ENCODE results near the gene MYL5. TPM values are rescaled to one million over a fixed set of nuclear protein-coding genes. Genes with fewer than 3 reads are reported as not detected.

MYL5 gene
- total RNA-seq, 1 donor from 2014 or later = 22.6 TPM

- H3K36me3 Mint-ChIP-seq (ENCODE audit: insufficient read depth) = no peaks in the 10 kb centered on the region
- H3K27ac Mint-ChIP-seq = no peak overlapping the region
- no peak for DNase-seq (ENCODE audit: low spot score, unreplicated experiment)
- TF ChIP-seq, protein P1, sequence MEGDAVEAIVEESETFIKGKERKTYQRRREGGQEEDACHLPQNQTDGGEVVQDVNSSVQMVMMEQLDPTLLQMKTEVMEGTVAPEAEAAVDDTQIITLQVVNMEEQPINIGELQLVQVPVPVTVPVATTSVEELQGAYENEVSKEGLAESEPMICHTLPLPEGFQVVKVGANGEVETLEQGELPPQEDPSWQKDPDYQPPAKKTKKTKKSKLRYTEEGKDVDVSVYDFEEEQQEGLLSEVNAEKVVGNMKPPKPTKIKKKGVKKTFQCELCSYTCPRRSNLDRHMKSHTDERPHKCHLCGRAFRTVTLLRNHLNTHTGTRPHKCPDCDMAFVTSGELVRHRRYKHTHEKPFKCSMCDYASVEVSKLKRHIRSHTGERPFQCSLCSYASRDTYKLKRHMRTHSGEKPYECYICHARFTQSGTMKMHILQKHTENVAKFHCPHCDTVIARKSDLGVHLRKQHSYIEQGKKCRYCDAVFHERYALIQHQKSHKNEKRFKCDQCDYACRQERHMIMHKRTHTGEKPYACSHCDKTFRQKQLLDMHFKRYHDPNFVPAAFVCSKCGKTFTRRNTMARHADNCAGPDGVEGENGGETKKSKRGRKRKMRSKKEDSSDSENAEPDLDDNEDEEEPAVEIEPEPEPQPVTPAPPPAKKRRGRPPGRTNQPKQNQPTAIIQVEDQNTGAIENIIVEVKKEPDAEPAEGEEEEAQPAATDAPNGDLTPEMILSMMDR (IDR thresholded peaks at IDR 0.05; ENCODE audit: unreplicated experiment) = no peak
- H3K4me3 Mint-ChIP-seq (ENCODE audit: low read depth) = no peak overlapping the region
- H3K4me1 Mint-ChIP-seq (ENCODE audit: low read depth) = peaks cover under 1% of the 10 kb centered on the region
- H3K27me3 Mint-ChIP-seq = no peaks in the 10 kb centered on the region
- H3K9me3 Mint-ChIP-seq (ENCODE audit: low read depth) = no peaks in the 10 kb centered on the region
Measured at GRCh38 chr4:678331-679103, 4.2 kb downstream of the MYL5 start.

DNA sequence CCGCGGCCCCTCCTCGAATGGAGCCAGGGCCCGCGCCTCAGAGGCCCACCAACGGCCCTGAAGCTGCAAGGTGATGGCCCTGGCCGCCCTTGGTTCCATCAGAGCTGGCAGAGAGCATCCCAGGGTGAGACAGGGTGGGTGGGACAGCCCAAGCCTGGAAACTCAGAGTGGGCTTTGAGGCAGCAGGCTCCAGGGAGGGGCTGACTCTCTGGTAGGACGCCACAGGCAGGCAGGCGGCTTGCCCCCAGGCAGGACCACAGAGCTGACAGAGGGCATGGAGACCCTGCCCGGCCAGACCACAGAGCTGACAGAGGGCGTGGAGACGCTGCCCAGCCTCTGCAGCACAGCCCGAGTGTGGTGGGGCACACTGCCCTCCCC is 4.8 kb downstream of the MYL5 start:
- TF ChIP-seq, protein P1 (IDR thresholded peaks at IDR 0.05; ENCODE audit: unreplicated experiment) = no peak
- no peaks in the 10 kb centered on the region for H3K4me1 Mint-ChIP-seq (ENCODE audit: low read depth)
- no peaks in the 10 kb centered on the region for H3K27me3 Mint-ChIP-seq
- no peak overlapping the region for H3K27ac Mint-ChIP-seq
- no peaks in the 10 kb centered on the region for H3K9me3 Mint-ChIP-seq (ENCODE audit: low read depth)
- no peaks in the 10 kb centered on the region for H3K36me3 Mint-ChIP-seq (ENCODE audit: insufficient read depth)
- DNase-seq (ENCODE audit: low spot score, unreplicated experiment) = no peak
- H3K4me3 Mint-ChIP-seq (ENCODE audit: low read depth) = no peak overlapping the region

DNA sequence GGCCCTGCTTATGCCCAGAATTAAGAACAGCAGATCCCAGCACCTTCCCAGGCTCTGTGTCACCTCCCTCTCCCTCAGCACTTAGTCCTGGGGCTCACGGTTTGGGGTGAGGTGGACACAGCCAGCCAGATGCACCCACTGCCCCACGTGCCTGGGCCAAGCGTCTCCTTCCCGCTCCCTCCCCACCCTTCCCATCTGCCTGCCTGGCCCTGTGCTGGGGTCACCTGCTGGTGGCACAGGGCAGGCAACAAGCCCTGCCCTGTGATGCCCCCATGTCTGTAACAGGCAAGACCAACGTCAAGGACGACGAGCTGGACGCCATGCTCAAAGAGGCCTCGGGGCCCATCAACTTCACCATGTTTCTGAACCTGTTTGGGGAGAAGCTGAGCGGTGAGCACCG is 5.3 kb downstream of the MYL5 start:
- TF ChIP-seq, protein P1 (IDR thresholded peaks at IDR 0.05; ENCODE audit: unreplicated experiment) = no peak

DNA sequence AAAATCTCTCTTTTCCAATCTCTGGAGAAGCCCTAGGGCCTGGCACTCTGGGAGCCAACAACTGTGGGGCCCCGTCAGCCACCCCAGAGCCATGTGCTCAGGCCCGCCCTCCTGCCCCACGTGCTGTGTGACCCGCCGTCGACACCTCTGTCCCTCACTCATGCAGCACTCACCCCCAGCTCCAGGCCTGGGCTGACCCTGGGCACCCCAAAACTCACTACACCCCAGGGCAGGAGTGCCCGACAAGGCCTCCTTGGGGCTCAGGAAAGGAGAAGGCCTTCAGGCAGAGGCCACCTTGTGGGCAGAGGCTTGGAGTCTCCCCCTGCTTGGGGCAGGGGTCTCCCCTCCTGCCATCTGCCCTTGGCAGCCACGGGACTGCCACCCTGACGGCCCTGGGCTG is 5.7 kb downstream of the MYL5 start:
- TF ChIP-seq, protein P1 (IDR thresholded peaks at IDR 0.05; ENCODE audit: unreplicated experiment) = no peak
- Mint-ChIP-seq H3K27me3 (no peaks in the 10 kb centered on the region), H3K36me3 (ENCODE audit: insufficient read depth) (no peaks in the 10 kb centered on the region), H3K4me1 (ENCODE audit: low read depth) (no peaks in the 10 kb centered on the region), H3K9me3 (ENCODE audit: low read depth) (no peaks in the 10 kb centered on the region), H3K27ac (no peak overlapping the region), H3K4me3 (ENCODE audit: low read depth) (peak overlapping the region; percentile 47)
- no peak for DNase-seq (ENCODE audit: low spot score, unreplicated experiment)

More for the DNA sequence above, 5.3 kb downstream of the MYL5 start:
- H3K4me1 Mint-ChIP-seq (ENCODE audit: low read depth) = no peaks in the 10 kb centered on the region
- no peaks in the 10 kb centered on the region for H3K27me3 Mint-ChIP-seq
- no peaks in the 10 kb centered on the region for H3K9me3 Mint-ChIP-seq (ENCODE audit: low read depth)
- no peak for DNase-seq (ENCODE audit: low spot score, unreplicated experiment)
- H3K4me3 Mint-ChIP-seq (ENCODE audit: low read depth) = peak overlapping the region; percentile 31
- no peaks in the 10 kb centered on the region for H3K36me3 Mint-ChIP-seq (ENCODE audit: insufficient read depth)
- no peak overlapping the region for H3K27ac Mint-ChIP-seq

GRCh38 chr4:680551-680927 is 6.2 kb downstream of the MYL5 start:
- H3K4me1 Mint-ChIP-seq (ENCODE audit: low read depth) = no peaks in the 10 kb centered on the region
- TF ChIP-seq, protein P1 (IDR thresholded peaks at IDR 0.05; ENCODE audit: unreplicated experiment) = no peak

More at GRCh38 chr4:680551-680927, 6.2 kb downstream of the MYL5 start:
- no peaks in the 10 kb centered on the region for H3K27me3 Mint-ChIP-seq
- peak overlapping the region; percentile 47 for H3K4me3 Mint-ChIP-seq (ENCODE audit: low read depth)
- no peak for DNase-seq (ENCODE audit: low spot score, unreplicated experiment)
- no peaks in the 10 kb centered on the region for H3K36me3 Mint-ChIP-seq (ENCODE audit: insufficient read depth)
- H3K9me3 Mint-ChIP-seq (ENCODE audit: low read depth) = no peaks in the 10 kb centered on the region
- H3K27ac Mint-ChIP-seq = no peak overlapping the region

Data from progenitor cell of endocrine pancreas (in vitro differentiated cells).